Stimulated activated CD8-positive, alpha-beta memory T cell treated with anti-CD3 and anti-CD28 coated beads, Interleukin-7, amount 100 ng/mL, for 24 hours (primary cell): ENCODE measurements around the gene PTCSC3.
"Not testable (repeated sequence)": the region's sequence is repeated elsewhere in the genome, so short reads cannot be mapped to it uniquely, and the experiment has no call there.

Experiments
- DNase-seq: peaks from one replicate; pipeline ENCODE4 v3.0.0-alpha.2; 2020; ENCODE audit warnings: low read depth

The PTCSC3 gene

GRCh38 chr14:36173161-36173560 is 3.4 kb downstream of the PTCSC3 start:
- DNase-seq: no peak

DNA sequence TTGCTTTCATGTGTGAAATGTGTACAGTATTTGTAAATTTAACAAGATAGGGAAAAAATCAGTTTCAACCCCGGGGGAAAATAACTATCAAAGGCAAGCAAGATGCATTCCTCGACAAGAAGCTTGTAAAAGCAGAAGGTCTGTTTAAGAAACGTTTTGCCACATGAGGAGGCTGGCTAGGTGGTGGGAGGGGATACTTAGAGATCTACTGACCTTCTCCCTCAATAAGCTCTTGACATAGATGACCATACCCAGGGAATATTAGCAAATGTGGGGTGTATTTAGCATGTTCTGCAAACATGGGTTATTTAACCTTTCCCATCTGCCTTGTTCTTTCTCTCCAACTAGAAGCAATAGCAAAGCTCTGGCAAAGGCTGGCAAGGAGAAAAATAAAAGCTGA is 4.9 kb downstream of the PTCSC3 start:
- DNase-seq: no peak

DNA sequence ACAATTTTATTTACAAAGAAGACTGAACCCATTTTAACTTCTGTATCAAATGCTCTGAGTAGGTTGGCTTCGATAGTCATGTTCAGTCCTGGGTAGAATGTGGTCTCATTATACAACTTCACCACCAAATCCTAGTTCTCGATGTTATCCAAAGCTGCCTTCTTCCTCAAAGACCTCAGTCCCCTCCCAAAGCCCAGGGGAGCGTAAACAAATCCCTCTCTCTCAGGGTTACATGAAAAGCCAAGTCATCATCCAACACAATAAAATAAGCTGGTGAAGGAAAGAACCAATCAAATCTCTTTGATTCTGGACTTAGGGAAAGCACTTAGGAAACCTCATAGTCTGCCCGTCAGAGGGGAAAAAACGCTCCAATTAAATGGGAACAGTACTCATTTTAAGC is 9.1 kb downstream of the PTCSC3 start:
- no peak for DNase-seq

DNA sequence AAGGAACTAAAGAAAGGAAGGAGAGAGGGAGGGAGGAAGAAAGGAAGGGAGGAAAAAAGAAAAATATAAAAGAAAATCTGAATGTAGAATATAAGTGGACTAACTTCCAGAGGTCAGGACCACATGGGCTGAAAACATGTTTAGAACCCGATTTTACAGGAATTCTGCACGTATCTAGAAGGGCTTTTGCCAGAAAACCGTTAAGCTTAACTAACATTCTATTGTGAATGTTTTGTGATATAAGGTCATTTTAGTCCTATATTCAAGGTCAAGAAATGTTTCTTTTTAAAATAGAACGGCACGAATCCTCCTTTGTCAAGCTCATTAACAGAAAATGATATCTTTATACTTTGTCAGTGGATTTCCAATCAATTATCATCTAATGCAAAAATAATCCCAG is 13.1 kb downstream of the PTCSC3 start:
- no peak for DNase-seq

GRCh38 chr14:36162267-36162666 is 14.3 kb downstream of the PTCSC3 start:
- no peak for DNase-seq

DNA sequence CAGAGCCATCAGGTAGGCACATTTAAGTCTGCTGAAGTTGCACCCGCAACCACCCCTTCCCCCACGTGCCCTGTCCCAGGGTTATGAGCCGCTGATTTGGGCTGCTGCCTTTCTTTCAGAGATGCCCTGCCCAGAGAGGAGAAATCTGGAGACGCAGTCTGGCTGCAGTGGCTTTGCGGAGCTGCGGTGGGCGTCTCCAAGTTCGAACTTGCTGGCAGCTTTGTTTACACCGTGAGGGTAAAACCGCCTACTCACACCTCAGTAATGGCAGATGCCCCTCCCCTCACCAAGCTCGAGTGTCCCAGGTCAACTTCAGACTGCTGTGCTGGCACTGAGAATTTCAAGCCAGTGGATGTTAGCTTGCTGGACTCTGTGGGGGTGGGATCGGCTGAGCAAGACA is 14.7 kb downstream of the PTCSC3 start:
- DNase-seq: no peak

DNA sequence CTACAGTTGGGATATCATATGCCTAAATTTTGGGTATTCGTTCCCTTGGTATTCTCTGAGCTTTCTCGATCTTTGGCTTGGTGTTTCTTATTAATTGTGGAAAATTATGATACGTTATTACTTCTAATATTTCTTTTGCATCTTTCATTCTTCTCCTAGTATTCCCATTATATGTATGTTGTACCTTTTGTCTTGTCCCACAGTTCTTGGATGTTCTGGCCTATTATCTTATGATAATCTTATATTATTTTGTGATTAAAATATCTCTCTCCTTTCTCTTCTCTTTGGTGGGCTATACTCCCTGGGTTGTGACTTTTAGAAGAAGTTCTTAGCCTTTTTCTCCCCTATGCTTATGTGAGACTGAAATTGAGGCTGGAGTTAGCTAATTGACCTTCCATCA is 25.2 kb downstream of the PTCSC3 start:
- DNase-seq: no peak

GRCh38 chr14:36134038-36134437 is 42.5 kb downstream of the PTCSC3 start:
- no peak for DNase-seq

GRCh38 chr14:36132826-36133225 is 43.7 kb downstream of the PTCSC3 start:
- DNase-seq: no peak

GRCh38 chr14:36130186-36130585 is 46.3 kb downstream of the PTCSC3 start:
- no peak for DNase-seq

GRCh38 chr14:36129181-36129580 is 47.3 kb downstream of the PTCSC3 start:
- DNase-seq: no peak

DNA sequence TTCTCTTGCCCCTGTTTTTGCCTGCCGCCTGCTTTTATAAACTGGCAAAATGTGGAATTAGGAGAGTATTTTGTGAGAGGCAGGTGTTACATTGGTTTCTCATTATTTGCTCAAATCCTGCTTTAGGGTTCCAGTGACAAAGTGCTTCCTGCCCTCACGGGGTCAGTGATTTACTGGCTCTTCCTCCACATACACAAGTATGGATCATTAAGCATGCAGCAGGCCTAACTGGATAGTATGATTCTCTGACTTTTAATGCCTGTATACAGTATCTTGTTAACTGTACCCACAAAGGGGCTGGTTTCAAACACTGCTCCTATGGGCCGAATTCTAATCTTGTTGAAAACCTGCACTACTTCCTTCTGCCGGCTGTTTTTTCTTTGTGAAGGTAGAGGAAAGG is 63.2 kb downstream of the PTCSC3 start:
- DNase-seq: no peak

DNA sequence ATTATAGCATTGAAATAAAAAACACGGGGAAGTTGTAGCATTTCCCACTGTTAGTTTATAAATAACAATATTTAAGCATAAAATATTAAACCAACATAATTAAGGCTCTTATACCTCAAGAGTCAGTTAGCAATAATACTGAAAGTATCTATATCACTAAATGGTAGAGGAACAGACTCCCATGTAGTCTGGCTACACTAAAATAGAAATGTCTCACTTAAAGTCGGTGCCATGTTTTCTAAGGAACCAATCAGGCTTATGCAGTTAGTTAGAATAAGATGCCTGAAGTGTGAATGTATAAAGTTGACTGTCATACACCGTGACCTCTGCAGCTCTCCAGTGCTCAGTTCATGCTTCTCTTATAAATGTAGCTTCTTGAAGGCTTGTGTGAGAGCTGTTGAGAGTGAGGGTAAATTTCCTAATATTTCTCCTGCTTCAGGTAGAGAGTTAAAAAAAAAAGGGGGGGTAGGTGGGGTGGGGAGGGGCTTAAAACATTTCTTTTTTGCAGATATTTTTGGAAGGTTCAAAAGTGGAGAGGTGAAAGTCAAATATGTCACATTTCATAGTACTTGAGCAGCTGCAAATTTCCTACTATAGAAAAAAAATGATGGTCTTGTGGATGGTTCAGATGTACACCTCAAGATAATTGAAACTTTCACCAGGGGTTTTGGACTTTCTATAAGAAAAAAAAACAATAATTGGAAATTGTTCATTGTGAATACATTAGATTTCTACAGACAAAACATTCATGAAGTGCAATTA is 64.5 kb downstream of the PTCSC3 start:
- no peak for DNase-seq

DNA sequence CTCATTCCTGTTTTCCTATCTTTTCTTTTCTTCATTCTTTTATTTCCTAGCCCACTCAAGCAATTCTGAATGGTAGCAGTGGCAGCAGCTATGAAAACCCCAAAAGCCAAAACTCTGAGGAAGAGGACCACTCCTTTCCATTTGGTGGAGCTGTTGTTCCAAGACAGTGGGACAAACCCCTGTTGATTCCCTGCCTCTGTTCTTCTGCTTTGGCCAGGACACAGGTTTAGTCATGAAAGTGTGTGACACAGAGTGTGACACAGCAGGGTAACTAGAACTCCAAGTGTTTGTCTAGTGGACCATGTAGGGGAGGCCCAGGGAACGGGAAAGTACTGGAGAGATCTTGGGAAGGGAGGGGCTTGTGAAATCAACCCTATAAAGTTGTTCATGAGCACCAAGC is 71.1 kb downstream of the PTCSC3 start:
- DNase-seq: no peak

DNA sequence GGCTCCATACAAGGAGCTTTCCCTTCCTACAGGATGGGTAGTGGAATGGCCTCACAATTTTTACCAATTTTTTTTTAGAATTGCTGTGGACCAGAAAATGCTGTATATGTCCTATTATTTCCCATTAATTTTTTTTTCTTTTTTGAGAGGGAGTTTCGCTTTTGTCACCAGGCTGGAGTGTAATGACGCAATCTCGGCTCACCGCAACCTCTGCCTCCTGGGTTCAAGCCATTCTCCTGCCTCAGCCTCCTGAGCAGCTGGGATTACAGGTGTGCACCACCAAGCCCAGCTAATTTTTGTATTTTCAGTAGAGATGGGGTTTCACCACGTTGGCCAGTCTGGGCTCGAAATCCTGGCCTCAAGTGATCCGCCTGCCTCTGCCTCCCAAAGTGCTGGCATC is 72.3 kb downstream of the PTCSC3 start:
- not testable (repeated sequence) for DNase-seq

GRCh38 chr14:36099619-36100018 is 76.9 kb downstream of the PTCSC3 start:
- no peak for DNase-seq

GRCh38 chr14:36097356-36097755 is 79.2 kb downstream of the PTCSC3 start:
- DNase-seq: no peak

- no peak for DNase-seq
Measured at GRCh38 chr14:36096090-36096489, 80.4 kb downstream of the PTCSC3 start.

DNA sequence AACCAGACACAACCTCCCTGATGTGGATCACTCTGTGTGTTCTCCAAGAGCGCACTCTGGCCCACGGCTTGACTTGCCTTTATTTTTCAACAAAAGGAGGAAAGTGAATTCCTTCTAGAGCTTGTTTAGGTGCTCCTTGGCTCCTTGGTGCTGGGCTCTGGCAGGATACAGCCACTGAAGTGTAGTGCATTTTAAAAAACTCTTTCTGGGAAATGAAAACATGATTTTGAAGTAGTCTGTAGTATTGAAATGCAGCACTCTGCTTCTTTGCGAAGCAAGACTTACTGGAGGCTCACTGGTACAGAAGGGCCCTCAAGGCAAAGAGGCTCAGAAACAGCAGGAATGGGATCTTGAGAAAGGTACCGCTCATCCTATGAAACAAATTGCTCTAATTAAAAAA is 81.6 kb downstream of the PTCSC3 start:
- no peak for DNase-seq

- DNase-seq: no peak
Measured at GRCh38 chr14:36091096-36091495, 85.4 kb downstream of the PTCSC3 start.

- DNase-seq: no peak
Measured at GRCh38 chr14:36087411-36087810, 89.1 kb downstream of the PTCSC3 start.

GRCh38 chr14:36086629-36087395 is 89.7 kb downstream of the PTCSC3 start:
- DNase-seq: no peak

- no peak for DNase-seq
Measured at GRCh38 chr14:36085861-36086260, 90.7 kb downstream of the PTCSC3 start.
